Lung (tissue), 12 donors: ENCODE measurements around the gene P3H2. TPM values are rescaled to one million over a fixed set of nuclear protein-coding genes. Genes with fewer than 3 reads are reported as not detected.
A peak's percentile ranks its signal among the peaks of the same experiment; 100 is the strongest.

Experiments
- ATAC-seq: fragments of 200-7000 bp; cut with Tn5 transposase; one replicate; pipeline ENCODE4 v1.9.1; 2020; ENCODE audit warnings: moderate number of reproducible peaks; ENCODE audit not compliant: insufficient read depth, low FRiP score
- DNase-seq, 3 donors: peaks; one replicate each; pipeline ENCODE4 v3.0.0-alpha.2; 2013 to 2017
- H3K27ac ChIP-seq, 2 donors: one replicate each; pipeline ENCODE4 v1.5.1; 2013; ENCODE audit warnings: mild to moderate bottlenecking in 2 of 2, moderate library complexity in 2 of 2, control low read depth in 1 of 2, inconsistent platforms in 1 of 2, low read depth in 1 of 2, low read length in 1 of 2
- H3K27me3 ChIP-seq, 3 donors: one replicate each; pipeline ENCODE4 v1.5.1; 2013; ENCODE audit warnings: low read length in 2 of 3; ENCODE audit not compliant: control insufficient read depth in 3 of 3, insufficient read depth in 3 of 3
- H3K36me3 ChIP-seq, 4 donors: one replicate each; pipeline ENCODE4 v1.5.1; 2013; ENCODE audit warnings: low read length in 4 of 4, mild to moderate bottlenecking in 1 of 4, moderate library complexity in 1 of 4; ENCODE audit not compliant: control insufficient read depth in 4 of 4, insufficient read depth in 4 of 4
- H3K4me1 ChIP-seq, 5 donors: one replicate each; pipeline ENCODE4 v1.5.1; 2013; ENCODE audit warnings: low read length in 5 of 5, mild to moderate bottlenecking in 2 of 5, moderate library complexity in 1 of 5; ENCODE audit not compliant: control insufficient read depth in 5 of 5, insufficient read depth in 5 of 5
- H3K4me3 ChIP-seq: one replicate; pipeline ENCODE4 v1.5.1; 2013; ENCODE audit warnings: mild to moderate bottlenecking, control low read depth, moderate library complexity
- H3K9ac ChIP-seq, 2 donors: one replicate each; pipeline ENCODE4 v1.5.1; 2013; ENCODE audit warnings: low read length in 2 of 2, control low read depth in 1 of 2; ENCODE audit not compliant: insufficient read depth in 1 of 2
- H3K9me3 ChIP-seq, 4 donors: one replicate each; pipeline ENCODE4 v1.5.1; 2013; ENCODE audit warnings: low read length in 3 of 4, mild to moderate bottlenecking in 1 of 4, moderate library complexity in 1 of 4; ENCODE audit not compliant: control insufficient read depth in 4 of 4, insufficient read depth in 3 of 4
- CTCF ChIP-seq: IDR thresholded peaks from 2 replicates; pipeline ENCODE4 v1.5.1; 2012; ENCODE audit warnings: mild to moderate bottlenecking; ENCODE audit errors: control extremely low read depth, extremely low read depth
- WGBS, 2 donors: extraction: QIAGEN DNeasy Blood & Tissue Kit; methylation state at CpG; one replicate each; pipeline ENCODE4 v1.1.7; 2013; 5-methylcytosine and 5-hydroxymethylcytosine counted together
- polyA plus RNA-seq, 2 donors: library from polyadenylated mRNA; stranded (reverse); fragments of 200-250 nt; gene quantifications; one replicate each; pipeline ENCODE4 v1.2.1, GENCODE V29; 2013
- total RNA-seq, 2 donors: library from RNA; depleted of rRNA in 1 of 2; stranded (reverse); fragments of >200 nt in 1 of 2; gene quantifications; one replicate each; pipeline ENCODE4 v1.2.1, GENCODE V29; 2014 to 2021
- donor health status: control.
- donor health status: control.
- donor health status: Bipolar disorder and iron deficiency.
- donor health status: healthy.
- donor health status: DM: yes; HTN: yes; CAD: no.

The P3H2 gene
- total and polyA plus RNA-seq, 4 donors: 18.6 to 59.9 (median 40.6) TPM

DNA sequence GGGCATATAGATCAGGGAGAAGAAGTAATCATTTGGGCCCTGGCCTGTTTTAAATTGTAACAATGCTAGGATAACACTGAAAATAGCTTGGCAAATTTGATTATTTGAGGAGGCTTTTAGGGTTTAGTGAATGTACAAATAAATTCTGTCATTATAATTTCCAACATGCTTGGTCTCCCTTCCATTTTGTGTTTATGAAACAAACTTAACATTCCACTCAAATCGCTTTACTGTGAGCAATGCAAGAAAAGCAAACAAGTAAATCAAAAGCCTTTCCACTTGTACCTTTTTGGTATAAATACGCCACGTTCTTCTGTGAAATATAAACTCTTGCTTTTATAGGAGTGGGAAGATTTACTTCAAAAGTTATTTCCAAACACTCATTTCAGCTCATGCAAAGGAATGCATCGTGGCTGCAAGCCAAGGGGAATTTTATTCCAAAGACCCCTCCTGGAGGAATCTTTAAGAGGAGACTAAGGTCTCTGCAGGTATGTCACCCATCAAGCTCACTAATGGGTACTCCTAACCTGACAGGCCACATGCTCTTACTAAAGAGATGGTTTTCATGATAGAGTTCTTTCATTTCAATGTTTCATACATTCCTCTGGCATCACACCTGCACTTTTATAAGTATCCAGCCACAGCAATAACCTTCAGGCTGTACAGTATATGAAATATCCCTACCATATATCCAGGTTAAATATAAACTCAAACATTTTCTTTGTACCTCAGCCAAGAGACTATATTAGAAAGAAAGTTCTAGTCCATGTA lies 115.2 kb downstream of the P3H2 start:
- H3K4me3 ChIP-seq: no peak overlapping the region
- ATAC-seq (no peak), DNase-seq (peak in 2 of 3 donors; percentile 16 to 23)
- H3K4me1 ChIP-seq: peaks cover 0 to 17% (median 3%) of the 10 kb centered on the region in 5 donors
- H3K27ac ChIP-seq: no peak overlapping the region
- WGBS, 2 donors: 63 to 80% methylated on average over 4 of the region's 4 CpGs
- TF ChIP-seq CTCF: no peak
- H3K36me3 ChIP-seq: no peaks in the 10 kb centered on the region
- no peak overlapping the region for H3K9ac ChIP-seq
- no peaks in the 10 kb centered on the region for H3K27me3 ChIP-seq
- H3K9me3 ChIP-seq: no peaks in the 10 kb centered on the region

GRCh38 chr3:190004656-190005055 lies 116.0 kb downstream of the P3H2 start:
- Histone ChIP-seq H3K36me3 (no peaks in the 10 kb centered on the region), H3K9ac (no peak overlapping the region), H3K4me3 (no peak overlapping the region), H3K27ac (no peak overlapping the region), H3K27me3 (no peaks in the 10 kb centered on the region), H3K4me1 (peaks cover 0 to 17% (median 3%) of the 10 kb centered on the region in 5 donors), H3K9me3 (no peaks in the 10 kb centered on the region)
- ATAC-seq (no peak), DNase-seq (no peak)
- WGBS, 2 donors: 87 to 94% methylated on average over 5 of the region's 5 CpGs
- TF ChIP-seq CTCF: no peak

DNA sequence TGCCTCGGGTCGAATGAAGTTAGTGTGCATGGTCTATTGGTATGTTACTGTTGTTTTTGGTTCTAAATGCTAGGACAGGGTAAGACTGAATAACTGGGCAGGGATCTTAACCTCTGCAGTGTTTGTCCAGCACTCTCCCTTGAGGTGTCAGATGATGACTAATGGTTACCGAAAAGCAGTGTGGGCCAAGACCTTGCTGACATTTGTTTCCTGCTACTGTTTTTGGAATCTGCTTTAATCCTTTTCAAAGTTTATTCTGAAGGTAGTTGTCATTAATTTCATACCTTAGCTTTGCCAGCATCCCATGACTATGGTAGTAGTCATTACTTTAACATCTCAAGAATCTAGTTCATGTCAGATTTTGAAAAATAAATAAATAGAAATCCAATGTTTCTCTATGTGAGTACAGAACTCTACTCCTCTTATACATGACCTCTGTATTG lies 117.0 kb downstream of the P3H2 start:
- peak overlapping the region; percentile 21 to 33 for H3K27ac ChIP-seq

More for the DNA sequence above, 117.0 kb downstream of the P3H2 start:
- 41 to 80% methylated on average over 3 of the region's 3 CpGs for WGBS, 2 donors
- TF ChIP-seq CTCF: no peak
- no peaks in the 10 kb centered on the region for H3K27me3 ChIP-seq
- no peaks in the 10 kb centered on the region for H3K36me3 ChIP-seq
- no peak overlapping the region for H3K4me3 ChIP-seq
- no peak for DNase-seq
- peaks cover 0 to 16% (median 3%) of the 10 kb centered on the region in 5 donors for H3K4me1 ChIP-seq
- H3K9ac ChIP-seq: no peak overlapping the region
- ATAC-seq: peak; percentile 87
- no peaks in the 10 kb centered on the region for H3K9me3 ChIP-seq
